Neural progenitor cell (in vitro differentiated cells): ENCODE data around the gene CD80.

Source experiments
- EZH2phosphoT487 ChIP-seq: fragments of 200-600 bp; sonication (generic); IDR thresholded peaks from 2 replicates; pipeline ENCODE4 v1.6.1; 2017; ENCODE audit warnings: antibody characterized with exemption
- TF ChIP-seq, protein P1 (sequence below): fragments of 200-600 bp; sonication (generic); IDR thresholded peaks from 2 replicates; pipeline ENCODE4 v1.5.1; 2017; ENCODE audit warnings: antibody characterized with exemption, mild to moderate bottlenecking

DNA sequence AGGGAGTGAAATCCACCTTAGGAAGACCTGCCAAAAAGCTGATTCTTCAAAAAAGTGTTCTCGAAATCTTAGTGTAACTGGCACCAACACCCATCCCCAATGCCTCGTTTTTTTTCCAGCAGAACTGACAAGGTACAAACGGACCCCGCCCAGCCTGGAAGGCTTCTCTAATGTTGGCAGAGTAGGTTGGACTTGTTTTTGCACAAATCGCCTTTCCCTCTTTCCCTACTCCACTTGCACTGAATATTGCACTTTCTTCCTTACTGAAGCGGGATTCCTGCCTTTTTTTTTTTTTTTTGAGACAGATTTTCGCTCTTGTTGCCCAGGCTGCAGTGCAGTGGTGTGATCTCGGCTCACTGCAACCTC, 61.6 kb downstream of the CD80 start:
- TF ChIP-seq EZH2phosphoT487, result no peak
- TF ChIP-seq, protein P1, sequence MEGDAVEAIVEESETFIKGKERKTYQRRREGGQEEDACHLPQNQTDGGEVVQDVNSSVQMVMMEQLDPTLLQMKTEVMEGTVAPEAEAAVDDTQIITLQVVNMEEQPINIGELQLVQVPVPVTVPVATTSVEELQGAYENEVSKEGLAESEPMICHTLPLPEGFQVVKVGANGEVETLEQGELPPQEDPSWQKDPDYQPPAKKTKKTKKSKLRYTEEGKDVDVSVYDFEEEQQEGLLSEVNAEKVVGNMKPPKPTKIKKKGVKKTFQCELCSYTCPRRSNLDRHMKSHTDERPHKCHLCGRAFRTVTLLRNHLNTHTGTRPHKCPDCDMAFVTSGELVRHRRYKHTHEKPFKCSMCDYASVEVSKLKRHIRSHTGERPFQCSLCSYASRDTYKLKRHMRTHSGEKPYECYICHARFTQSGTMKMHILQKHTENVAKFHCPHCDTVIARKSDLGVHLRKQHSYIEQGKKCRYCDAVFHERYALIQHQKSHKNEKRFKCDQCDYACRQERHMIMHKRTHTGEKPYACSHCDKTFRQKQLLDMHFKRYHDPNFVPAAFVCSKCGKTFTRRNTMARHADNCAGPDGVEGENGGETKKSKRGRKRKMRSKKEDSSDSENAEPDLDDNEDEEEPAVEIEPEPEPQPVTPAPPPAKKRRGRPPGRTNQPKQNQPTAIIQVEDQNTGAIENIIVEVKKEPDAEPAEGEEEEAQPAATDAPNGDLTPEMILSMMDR, result no peak
